ENCODE results near the gene KCP. TPM values are rescaled to one million over a fixed set of nuclear protein-coding genes. Genes with fewer than 3 reads are reported as not detected.

KCP gene
- total RNA-seq, 1 experiment from 2014 or later = 0.50 TPM

DNA sequence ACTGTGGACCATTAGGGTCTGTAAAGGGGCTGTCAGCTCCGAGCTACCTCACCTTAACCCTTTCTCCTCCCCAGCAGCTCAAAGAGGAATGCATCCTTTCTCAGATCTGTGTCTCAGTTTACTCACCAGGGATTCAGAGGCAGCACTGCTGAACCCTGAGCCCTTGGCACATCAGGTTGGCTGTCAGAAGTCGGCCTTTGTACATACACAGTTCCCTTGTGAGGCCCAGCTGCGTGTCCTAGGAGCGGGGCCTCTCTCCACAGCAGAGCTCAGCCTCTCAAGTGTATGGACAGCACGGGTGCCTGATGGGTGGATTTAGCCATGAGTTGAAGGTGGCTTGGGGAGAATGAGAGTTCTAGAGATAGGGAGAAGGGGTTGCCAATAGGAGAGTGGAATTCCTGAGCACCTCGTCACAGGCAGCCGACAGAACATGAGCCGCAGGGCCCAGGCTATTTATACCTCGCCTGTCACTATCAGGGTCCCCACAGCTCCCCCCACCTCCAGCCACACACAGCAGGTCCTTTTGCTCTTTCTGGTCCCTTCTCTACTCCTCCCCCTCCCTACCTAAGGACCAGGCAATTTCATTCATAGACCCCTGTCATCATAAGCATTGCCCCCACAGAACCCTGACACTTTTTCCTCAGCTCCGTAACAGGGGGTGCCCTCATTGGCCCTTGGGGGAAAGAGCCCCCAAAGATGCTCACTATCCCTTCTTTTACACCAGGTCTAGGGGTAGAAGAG is 82.4 kb downstream of the KCP start:
- H3K9me3 ChIP-seq = no peaks in the 10 kb centered on the region
- H3K4me1 ChIP-seq = peaks cover 42% of the 10 kb centered on the region
- Mint-ChIP-seq H3K27me3 (ENCODE audit: insufficient read depth, unreplicated experiment) (no peaks in the 10 kb centered on the region), H3K27ac (ENCODE audit: unreplicated experiment) (peak overlapping the region; percentile 95), H3K36me3 (ENCODE audit: insufficient read depth, unreplicated experiment) (peaks cover 5% of the 10 kb centered on the region), H3K9me3 (ENCODE audit: unreplicated experiment) (no peaks in the 10 kb centered on the region), H3K4me3 (ENCODE audit: unreplicated experiment) (peak overlapping the region; percentile 50), H3K4me1 (ENCODE audit: low read depth, unreplicated experiment) (peaks cover 28% of the 10 kb centered on the region)
- DNase-seq = peak; percentile 35 to 69
- POLR2A ChIA-PET = no interaction called here
- BruUV-seq (replicated peaks) = no TSS peak
- H3K4me3 ChIP-seq (ENCODE audit: low read depth, low read length) = no peak overlapping the region
- CTCF ChIA-PET = interaction anchor here (0.8 to 1.8 kb wide), 3 partner anchors 9 to 41 kb away, joined by 3 to 4 read pairs (median 4); partner anchors contain the start of gene ATP6V1F
- TF ChIP-seq CTCF (IDR thresholded peaks at IDR 0.05; ENCODE audit: insufficient read depth in 1 of 2, low read depth in 1 of 2, low read length in 1 of 2, severe bottlenecking in 1 of 2, unreplicated experiment in 1 of 2) = no peak
- intact Hi-C loops (cut with micrococcal nuclease; ENCODE audit: unreplicated experiment) = loop anchor here (2.0 kb wide), 1 partner anchor 89 kb away; the partner anchor contains the start of gene CALU
- no peaks in the 10 kb centered on the region for H3K27me3 ChIP-seq (replicated peaks; ENCODE audit: control insufficient read depth, insufficient read depth, low read length)
- no peaks in the 10 kb centered on the region for H3K36me3 ChIP-seq (ENCODE audit: control insufficient read depth, insufficient read depth, low read length)

- no peaks in the 10 kb centered on the region for H3K9me3 ChIP-seq
- intact Hi-C loops (cut with micrococcal nuclease; ENCODE audit: unreplicated experiment) = loop anchor here (2.0 kb wide), 1 partner anchor 89 kb away; the partner anchor contains the start of gene CALU
- H3K4me3 ChIP-seq (ENCODE audit: low read depth, low read length) = no peak overlapping the region
- Mint-ChIP-seq H3K27ac (ENCODE audit: unreplicated experiment) (peak overlapping the region; percentile 95), H3K9me3 (ENCODE audit: unreplicated experiment) (no peaks in the 10 kb centered on the region), H3K4me3 (ENCODE audit: unreplicated experiment) (peak overlapping the region; percentile 50), H3K4me1 (ENCODE audit: low read depth, unreplicated experiment) (peaks cover 28% of the 10 kb centered on the region), H3K27me3 (ENCODE audit: insufficient read depth, unreplicated experiment) (no peaks in the 10 kb centered on the region), H3K36me3 (ENCODE audit: insufficient read depth, unreplicated experiment) (peaks cover 5% of the 10 kb centered on the region)
- ChIA-PET CTCF (interaction anchor here (1.2 to 1.8 kb wide), 3 partner anchors 9 to 88 kb away, joined by 4 to 5 read pairs (median 4); partner anchors contain the start of gene CALU), POLR2A (interaction anchor here (0.9 kb wide), 1 partner anchor 36 kb away, joined by 5 read pairs; no protein-coding TSS in a partner anchor)
- H3K27me3 ChIP-seq (replicated peaks; ENCODE audit: control insufficient read depth, insufficient read depth, low read length) = no peaks in the 10 kb centered on the region
- H3K4me1 ChIP-seq = peaks cover 36% of the 10 kb centered on the region
- BruUV-seq (replicated peaks) = no TSS peak
- H3K36me3 ChIP-seq (ENCODE audit: control insufficient read depth, insufficient read depth, low read length) = no peaks in the 10 kb centered on the region
- no peak for TF ChIP-seq CTCF (IDR thresholded peaks at IDR 0.05; ENCODE audit: insufficient read depth in 1 of 2, low read depth in 1 of 2, low read length in 1 of 2, severe bottlenecking in 1 of 2, unreplicated experiment in 1 of 2)
- DNase-seq = peak; percentile 56 to 84
These were observed 83.1 kb downstream of the KCP start for GRCh38 chr7:128827248-128827958.

DNA sequence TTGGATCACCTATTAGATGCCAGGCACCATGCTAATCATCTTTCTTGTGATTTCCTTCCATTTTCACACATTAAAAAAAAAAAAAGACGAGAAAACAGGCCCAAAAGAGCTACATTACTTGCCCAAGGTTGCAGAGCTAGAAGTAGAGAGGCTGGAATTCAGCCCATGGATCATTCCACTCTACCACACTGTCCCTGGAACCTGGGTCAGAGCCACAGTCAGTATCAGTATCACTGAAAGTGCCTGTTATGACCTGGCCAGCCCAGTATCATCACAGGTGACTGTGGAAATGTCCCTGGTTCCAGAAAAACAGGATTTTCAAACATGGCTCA is 83.6 kb downstream of the KCP start:
- H3K9me3 Mint-ChIP-seq (ENCODE audit: unreplicated experiment) = no peaks in the 10 kb centered on the region
- POLR2A ChIA-PET = interaction anchor here (0.5 to 0.9 kb wide), 2 partner anchors 36 to 374 kb away, joined by 3 to 5 read pairs; no protein-coding TSS in a partner anchor
- Histone ChIP-seq H3K4me1 (peaks cover 34% of the 10 kb centered on the region), H3K36me3 (ENCODE audit: control insufficient read depth, insufficient read depth, low read length) (no peaks in the 10 kb centered on the region), H3K9me3 (no peaks in the 10 kb centered on the region), H3K27me3 (replicated peaks; ENCODE audit: control insufficient read depth, insufficient read depth, low read length) (no peaks in the 10 kb centered on the region), H3K4me3 (ENCODE audit: low read depth, low read length) (no peak overlapping the region)
- peak overlapping the region; percentile 95 for H3K27ac Mint-ChIP-seq (ENCODE audit: unreplicated experiment)
- peaks cover 5% of the 10 kb centered on the region for H3K36me3 Mint-ChIP-seq (ENCODE audit: insufficient read depth, unreplicated experiment)
- no peak for DNase-seq
- no peak for TF ChIP-seq CTCF (IDR thresholded peaks at IDR 0.05; ENCODE audit: insufficient read depth in 1 of 2, low read depth in 1 of 2, low read length in 1 of 2, severe bottlenecking in 1 of 2, unreplicated experiment in 1 of 2)
- intact Hi-C loops (cut with micrococcal nuclease; ENCODE audit: unreplicated experiment) = loop anchor here (2.0 kb wide), 1 partner anchor 88 kb away; the partner anchor contains the start of gene CALU
- H3K4me3 Mint-ChIP-seq (ENCODE audit: unreplicated experiment) = peak overlapping the region; percentile 38
- H3K4me1 Mint-ChIP-seq (ENCODE audit: low read depth, unreplicated experiment) = peaks cover 28% of the 10 kb centered on the region
- CTCF ChIA-PET = interaction anchor here (1.2 kb wide), 1 partner anchor 88 kb away, joined by 5 read pairs; the partner anchor contains the start of gene CALU
- H3K27me3 Mint-ChIP-seq (ENCODE audit: insufficient read depth, unreplicated experiment) = no peaks in the 10 kb centered on the region
- BruUV-seq (replicated peaks) = no TSS peak

Measured in Caco-2 (cell line).